GM18499 (cell line): ENCODE measurements around the gene VRK2.
"Not testable (repeated sequence)": the region's sequence is repeated elsewhere in the genome, so short reads cannot be mapped to it uniquely, and the experiment has no call there.

Source experiments
- ATAC-seq: cut with Tn5 transposase; IDR thresholded peaks from one replicate; pipeline ENCODE4 v1.9.1; 2021; ENCODE audit warnings: moderate number of reproducible peaks; ENCODE audit not compliant: insufficient read depth, unreplicated experiment

Gene VRK2

DNA sequence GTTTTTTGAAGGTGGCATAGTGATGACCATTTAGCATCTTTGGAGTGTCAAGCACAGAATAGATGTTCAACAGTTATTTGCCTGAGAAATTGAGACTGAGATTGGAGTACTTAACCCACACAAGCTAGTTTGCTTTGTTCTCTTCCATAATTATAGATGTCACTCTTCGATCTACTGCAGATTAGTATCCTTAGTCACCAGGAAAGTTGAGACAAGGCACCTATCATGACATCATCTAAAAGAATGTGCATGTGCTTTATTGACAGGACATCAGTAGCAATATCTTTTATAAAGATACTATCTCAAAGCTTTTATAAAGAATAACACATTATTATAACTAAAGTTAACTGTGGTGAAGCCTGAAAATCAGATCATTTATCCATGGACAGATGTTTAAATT, 6.4 kb downstream of the VRK2 start:
- ATAC-seq = no peak

DNA sequence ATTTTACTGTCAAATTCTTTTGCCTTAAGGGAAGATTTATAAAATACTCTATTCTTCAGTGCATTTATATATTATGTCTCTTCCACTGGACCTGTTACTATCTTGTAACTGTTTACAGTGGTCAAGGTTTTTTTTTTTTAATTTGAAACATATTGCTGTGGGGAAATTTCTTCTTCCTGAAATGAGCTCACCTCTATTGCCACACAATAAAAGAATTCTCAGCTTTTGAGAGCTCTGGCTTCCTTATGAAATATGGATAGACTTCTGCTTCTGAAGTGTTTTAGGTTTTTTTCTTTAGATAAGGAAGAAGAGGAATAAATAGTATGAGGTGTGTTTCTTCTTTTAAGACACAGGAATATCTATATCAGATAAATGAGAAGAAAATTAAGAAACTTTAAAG, 7.7 kb downstream of the VRK2 start:
- ATAC-seq = no peak

DNA sequence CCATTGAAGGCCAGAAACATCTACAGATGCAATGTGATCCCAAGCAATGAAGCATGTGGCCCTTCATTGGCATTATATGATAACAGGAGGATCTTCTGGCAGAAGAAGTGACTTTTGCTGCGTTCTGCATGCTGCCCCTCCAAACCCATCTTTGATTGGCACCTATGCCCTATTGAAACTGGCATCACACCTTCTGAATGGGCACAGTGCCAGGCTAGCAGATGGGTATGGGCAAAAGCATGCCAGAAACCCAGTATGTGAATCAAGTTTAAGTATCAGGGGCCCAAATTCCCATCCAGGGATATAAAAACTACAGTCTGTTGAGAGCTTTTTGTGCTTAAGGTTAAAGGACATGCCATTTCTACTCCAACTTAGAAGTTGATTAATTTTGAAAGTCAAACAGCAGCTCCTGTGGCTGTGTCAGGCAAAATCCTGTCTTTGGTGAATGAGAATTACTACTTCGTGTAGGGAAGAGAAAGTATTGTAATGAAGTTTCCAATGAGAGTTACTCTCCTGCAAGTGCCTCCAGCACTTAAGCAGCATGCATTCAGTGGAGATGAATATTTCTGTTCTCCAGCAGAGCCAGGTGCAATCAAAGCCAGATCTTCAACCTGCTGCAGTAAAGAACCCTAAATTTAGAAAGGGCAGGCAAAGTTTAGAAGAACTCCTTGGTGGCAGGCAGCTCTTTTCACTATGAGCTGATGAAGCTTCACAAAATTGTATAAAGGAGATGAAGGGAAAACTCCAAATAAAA, 8.6 kb downstream of the VRK2 start:
- ATAC-seq = no peak

DNA sequence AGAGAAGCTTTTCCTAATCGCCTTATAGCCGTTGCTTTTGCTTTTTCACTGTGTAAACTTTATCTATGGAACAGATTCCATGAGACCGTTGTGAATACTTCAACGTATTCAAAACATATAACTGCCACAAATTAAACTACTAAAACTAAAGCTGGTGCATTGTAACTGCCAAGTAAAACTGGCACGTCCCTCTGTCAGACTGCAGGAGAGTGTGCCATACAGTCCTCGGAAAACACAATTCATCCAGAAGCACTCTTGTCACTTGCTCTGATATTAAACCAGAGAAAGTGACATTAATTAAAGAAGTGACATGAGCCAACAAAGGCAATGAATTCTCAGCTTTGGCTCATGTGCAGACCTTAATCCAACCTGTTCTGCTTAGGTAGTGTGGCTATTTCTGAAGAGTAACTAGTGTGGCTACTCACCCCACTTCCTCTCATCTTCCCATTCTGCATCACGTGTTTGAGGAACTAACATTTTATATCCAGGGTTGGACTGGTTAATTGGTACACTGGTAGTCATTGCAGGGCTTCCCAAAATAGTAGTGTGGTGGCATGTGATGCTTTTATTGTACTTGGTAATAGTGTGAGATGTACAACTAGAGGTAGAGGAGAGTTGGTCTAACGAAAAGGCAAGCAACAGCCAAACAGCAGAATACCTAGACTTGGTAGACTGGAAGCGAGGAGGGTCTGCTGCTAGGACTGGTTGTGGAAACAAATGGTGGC, 9.7 kb downstream of the VRK2 start:
- ATAC-seq = no peak

DNA sequence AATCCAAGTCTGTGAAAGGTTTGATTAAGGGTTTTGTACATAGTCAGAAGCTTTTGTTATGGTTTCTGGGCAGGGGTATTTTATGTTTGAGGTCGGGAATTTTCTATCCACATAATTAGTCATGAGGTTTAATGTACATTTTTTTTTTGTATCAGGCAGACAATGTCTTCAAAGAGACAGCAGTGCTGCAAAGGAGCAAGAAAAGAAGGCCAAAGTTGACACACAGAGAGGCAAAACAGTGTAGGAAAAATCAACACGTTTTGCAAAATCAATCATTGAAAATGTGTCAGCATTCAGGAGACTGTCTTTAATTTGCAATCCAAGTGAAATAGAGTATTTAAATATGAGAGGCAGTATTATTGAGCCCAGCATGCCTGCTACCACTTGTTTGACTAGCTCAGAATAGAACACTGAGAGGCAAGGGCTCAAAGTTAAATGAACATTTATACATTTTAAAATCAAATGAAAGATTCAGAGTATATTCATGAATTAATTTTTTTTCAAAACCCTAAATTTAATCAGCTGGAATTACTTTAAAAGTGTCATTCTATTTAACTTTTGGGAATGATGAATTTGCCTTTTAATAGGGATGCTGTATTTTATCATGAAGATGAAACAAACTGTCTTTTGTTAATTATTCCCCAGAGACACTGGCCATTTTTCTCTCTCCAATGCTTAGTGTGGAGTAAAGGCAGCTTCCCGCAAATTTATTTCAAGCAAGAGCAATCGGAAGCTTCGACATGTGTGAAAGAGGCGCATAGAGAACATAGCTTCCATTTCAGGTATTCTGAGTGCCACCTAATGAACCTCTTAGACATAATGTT, 11.3 kb downstream of the VRK2 start:
- ATAC-seq = no peak

DNA sequence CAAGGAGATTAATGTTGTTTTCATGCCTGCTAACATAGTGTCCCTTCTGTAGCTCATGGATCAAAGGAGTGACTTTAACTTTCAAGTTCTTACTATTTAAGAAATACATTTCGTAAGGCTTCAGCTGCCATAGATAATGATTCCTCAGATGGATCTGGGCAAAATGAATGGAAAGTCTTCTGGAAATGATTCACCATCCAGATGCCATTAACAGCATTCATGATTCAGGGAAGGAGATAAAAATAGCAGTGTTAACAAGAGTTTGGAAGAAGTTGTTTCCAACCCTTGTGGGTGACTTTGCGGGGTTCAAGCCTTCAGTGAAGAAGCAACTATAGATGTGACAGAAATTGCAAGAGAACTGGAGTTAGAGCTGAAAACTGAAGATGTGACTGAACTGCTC, 17.0 kb downstream of the VRK2 start:
- ATAC-seq = no peak

DNA sequence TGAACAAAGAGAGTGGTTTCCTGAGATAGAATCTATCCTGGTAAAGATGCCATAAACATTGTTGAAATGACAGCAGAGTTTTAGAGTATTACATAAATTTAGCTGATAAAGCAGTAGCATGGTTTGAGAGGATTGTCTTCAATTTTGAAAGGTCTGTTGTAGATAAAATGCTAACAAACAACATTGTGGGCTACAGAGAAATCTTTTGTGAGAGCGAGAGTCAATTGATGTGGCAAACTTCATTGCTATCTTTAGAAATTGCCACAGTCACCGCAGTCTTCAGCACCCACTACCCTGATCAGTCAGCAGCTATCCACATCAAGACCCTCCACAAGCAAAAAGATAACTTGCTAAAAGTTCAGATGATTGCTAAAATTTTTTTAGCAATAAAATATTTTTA, 17.5 kb downstream of the VRK2 start:
- ATAC-seq = no peak

DNA sequence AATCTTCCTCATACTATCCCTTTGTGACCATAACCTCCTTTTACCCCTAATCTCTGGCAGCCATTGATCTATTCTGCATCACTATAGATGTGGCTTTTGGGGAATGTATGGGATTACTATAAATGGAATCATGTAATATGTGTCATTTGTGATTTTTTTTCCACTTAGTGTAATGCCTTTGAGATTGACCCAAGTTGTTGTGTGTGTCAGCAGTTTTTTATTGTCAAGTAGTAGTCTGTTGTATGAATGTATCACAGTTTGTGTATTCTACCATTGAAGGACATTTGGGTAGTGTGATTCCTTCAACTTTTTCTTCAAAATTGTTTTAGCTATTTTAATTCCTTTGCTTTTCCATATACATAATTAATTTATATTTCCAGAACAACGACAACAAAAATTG, 18.6 kb downstream of the VRK2 start:
- no peak for ATAC-seq

DNA sequence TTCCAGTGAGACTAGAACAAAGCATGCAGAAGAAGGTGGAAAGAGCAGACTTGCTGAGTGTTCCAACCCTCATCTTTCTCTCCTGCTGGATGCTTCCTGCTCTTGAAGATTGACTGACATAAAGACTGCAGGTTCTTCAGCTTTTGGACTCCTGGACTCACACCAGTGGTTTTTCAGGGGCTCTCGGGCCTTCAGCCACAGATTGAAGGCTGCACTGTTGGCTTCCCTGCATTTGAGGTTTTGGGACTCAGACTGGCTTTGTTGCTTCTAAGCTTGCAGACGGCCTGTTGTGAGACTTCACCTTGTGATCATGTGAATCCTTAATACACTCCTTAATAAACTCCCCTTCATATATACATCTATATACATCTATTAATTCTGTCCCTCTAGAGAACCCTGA, 20.4 kb downstream of the VRK2 start:
- no peak for ATAC-seq

DNA sequence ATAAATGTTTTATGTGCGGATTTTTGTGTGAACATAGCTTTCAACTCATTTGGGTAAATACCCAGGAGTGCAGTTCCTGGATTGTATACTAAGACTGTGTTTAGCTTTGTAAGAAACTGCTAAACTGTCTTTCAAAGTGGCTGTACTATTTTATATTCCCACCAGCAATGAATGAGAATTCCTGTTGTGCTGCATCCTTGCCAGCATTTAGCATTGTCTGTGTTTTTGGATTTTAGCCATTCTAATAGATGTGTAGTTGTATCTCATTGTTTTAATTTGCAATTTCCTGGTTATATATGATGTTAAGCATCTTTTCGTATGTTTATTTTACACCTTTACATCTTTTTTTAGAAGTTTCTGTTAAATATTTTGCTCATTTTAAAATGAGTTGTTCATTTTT, 24.2 kb downstream of the VRK2 start:
- no peak for ATAC-seq

DNA sequence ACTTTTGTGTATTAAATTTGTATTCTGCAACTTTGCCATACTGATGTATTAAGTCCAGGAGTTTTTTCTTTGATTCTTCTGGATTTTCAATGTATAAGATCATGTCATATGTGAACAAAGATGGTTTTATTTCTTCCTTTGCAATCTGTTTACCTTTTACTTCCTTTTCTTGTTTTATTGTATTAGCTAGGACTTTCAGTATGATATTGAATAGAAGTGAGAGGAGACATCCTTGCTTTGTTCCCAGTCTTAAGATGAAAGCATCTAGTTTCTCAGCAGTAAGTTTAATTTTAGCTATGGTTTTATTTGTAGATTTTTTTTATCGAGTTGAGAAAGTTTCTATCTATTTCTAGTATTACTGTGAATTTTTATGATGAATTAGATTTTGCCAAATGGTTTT, 25.5 kb downstream of the VRK2 start:
- peak; percentile 42 for ATAC-seq

DNA sequence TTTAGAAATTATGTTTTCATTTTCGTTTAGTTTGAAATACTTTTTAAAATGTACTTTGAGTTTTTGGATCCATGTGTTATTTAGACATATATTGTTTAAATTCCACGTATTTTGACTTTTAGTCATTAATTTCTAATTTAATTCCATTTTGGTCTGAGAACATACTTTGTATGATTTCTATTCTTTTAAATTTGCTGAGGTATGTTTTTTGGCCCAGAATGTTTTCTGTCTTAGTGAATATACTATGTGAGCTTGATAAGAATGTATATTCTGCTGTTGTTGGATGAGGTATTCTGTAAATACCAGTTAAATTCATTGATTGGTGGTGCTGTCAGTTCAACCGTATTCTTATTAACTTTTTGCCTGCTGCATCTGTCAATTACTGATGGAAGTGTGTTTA, 26.4 kb downstream of the VRK2 start:
- ATAC-seq = no peak

DNA sequence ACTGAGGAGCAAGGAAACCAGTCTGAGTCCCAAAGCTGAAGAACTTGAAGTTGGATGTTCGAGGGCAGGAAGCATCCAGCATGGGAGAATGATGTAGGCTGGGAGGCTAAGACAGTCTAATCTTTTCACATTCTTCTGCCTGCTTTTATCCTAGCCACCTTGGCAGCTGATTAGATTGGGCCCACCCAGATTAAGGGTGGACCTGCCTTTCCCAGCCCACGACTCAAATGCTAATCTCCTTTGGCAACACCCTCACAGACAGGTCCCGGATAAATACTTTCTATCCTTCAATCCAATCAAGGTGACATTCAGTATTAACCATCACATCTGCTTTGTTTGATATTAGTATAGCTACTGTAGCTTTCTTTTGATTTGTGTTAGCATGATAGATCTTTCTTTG, 27.1 kb downstream of the VRK2 start:
- ATAC-seq = no peak

DNA sequence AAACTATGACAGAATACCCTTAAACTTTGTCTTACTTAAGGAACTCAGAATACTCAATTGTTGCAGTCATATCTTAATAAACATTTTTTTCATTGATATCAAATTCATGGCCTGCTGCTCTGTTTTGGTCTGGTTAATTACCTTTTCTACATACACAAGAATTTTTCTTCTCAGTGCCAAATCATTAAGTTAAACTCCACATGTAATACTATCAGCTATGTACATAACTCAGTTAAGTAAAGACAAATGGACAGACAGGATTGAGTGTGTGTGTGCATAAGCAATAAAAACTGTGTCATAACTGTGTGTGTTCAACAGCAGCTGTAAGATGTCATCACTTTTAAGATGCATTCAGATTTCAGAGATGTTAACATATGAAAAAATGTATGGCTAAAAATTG, 34.4 kb downstream of the VRK2 start:
- no peak for ATAC-seq

DNA sequence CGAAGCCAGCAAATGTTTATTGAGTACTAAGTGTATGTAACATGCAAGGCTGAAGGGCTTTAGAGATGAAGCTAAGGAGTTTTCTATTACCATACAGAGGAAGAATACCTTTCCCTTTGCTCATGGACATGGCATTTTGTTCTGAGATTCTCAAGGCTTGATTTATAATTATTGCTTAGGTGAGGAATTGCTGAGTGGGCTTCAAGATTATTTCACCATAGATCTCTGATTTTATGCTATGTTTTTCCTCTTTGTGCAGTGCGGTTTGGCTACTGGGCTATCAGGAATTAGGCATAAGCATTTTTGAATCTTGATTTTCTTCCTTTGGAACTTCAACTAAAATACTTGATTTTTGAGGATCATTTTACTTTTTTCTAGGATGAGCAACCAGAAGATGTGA, 42.5 kb downstream of the VRK2 start:
- no peak for ATAC-seq

DNA sequence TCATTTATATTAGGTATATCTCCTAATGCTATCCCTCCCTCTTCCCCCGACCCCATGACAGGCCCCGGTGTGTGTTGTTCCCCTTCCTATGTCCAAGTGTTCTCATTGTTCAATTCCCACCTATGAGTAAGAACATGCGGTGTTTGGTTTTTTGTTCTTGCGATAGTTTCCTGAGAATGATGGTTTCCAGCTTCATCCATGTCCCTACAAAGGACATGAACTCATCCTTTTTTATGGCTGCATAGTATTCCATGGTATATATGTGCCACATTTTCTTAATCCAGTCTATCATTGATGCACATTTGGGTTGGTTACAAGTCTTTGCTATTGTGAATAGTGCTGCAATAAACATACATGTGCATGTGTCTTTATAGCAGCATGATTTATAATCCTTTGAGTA, 46.2 kb downstream of the VRK2 start:
- ATAC-seq = not testable (repeated sequence)

DNA sequence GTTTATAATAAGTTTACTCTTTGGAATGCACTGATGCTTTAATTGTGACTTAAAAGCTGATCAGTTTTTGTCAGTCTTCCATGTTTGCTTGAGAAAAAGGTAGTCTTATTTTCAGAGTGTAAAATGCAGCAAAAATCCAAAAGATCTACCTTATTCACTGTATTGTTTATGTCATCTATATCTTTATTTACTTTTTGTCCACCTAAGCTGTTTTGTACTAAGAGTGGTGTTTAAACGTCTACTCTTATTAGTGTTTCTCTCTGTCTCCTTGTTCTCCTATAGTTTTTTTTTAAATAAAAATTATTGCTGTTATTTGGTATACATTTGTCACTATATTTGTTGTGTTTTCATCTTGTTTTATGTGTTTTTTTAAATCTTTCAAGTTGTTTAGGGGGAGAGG, 50.4 kb downstream of the VRK2 start:
- ATAC-seq = no peak

DNA sequence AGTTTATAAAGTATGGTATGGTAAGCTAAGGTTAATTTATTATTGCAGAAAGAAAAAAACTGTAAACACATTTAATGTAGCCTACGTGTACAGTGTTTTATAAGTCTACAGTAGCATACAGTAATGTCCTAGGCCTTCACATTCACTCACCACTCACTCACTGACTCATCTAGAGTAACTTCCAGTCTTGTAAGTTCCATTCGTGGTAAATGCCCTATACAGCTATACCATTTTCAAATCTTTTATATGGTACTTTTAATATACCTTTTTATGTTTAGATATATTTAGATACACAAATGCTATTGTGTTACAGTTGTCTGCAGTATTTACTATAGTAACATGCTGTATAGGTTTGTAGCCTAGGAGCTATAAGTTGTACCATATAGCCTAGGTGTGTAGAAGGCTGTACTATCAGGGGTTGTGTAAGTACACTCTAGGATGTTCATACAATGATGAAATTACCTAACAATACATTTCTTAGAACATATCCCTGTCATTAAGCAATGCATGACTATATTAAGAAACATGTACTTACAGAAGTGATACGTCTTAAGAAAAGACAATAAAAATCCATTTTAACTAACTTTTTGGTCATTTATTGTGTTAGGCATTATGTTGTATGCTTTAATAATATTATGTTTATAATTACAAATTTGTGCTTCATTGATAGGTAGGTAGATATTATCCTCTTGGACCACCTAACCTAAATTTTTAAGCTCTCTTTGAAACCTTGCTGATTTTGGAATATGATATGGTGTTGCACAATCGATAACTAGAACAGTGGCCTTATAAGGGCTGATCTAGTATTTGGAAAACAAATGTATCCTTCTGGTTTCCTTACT, 51.9 kb downstream of the VRK2 start:
- ATAC-seq = no peak

DNA sequence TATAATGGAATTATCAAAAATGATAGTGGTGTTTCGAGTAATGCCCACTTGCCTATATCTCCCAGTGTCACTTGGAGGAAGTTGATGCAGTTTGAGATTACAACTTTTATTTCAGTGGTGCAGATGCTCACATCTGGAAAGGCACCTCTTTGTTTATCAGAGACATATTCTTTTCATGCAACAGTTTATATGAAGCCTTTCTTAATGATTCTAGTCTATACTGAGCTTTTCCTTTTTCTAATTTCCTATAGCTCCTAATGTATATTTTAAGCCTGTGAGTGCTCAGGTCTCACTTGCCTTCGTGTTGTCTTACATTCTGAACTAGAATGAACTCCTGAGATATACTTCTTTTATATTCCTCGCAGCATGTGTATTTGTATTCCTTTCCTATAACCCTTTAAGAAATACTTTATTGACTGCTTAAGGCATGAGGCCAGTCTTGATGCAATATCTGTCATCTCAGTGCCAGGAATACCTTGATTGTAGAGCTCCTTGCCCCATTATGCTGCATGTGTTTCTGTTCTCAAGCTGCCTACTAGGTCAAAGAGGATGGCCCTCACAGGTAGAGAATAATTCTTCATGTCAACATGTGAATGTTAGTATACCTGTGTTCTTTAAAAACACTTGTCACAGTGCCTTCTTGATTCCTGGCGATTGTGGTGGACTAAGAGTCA, 52.6 kb downstream of the VRK2 start:
- no peak for ATAC-seq

DNA sequence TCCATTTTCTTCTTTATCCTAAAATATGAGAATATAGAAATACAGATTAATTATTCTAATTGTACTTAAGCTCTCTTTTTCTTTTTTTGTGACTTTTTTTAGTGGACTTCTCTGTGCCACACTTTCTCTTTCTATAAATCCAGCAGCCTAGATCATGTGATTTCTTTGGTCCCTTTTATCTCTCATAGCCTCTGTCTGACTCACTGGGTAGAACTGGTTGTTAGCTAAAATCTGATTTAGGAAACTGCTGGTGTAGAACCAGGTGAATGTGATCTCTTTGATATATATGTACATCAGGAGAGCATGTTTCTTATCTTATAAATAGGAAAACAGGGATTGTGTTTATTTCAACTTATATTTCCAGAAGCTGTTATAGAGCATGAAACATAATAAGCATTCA, 54.9 kb downstream of the VRK2 start:
- ATAC-seq = no peak
